Activated naive CD4-positive, alpha-beta T cell treated with anti-CD3 and anti-CD28 coated beads, Interleukin-2, amount 50 U/mL, for 72 hours (primary cell): ENCODE results near the gene PTH2. TPM values are rescaled to one million over a fixed set of nuclear protein-coding genes. Genes with fewer than 3 reads are reported as not detected.
"Not testable (repeated sequence)": the region's sequence is repeated elsewhere in the genome, so short reads cannot be mapped to it uniquely, and the experiment has no call there.

ENCODE experiments used
- ATAC-seq, 2 donors: fragments of 150-1000 bp; cut with Tn5 transposase; 2 replicates each; pipeline ENCODE4 v1.10.0; 2021; ENCODE audit warnings: mild to moderate bottlenecking in 2 of 2, moderate library complexity in 2 of 2
- DNase-seq, 2 donors: peaks; one replicate each; pipeline ENCODE4 v3.0.0; 2021 to 2022; ENCODE audit warnings: low spot score in 2 of 2
- H3K27ac Mint-ChIP-seq, 2 donors: one replicate each; pipeline ENCODE4 v1.8.0; 2022; ENCODE audit warnings: mild to moderate bottlenecking in 2 of 2, mixed read lengths in 2 of 2
- H3K36me3 Mint-ChIP-seq, 2 donors: one replicate each; pipeline ENCODE4 v1.8.0; 2022; ENCODE audit warnings: mixed read lengths in 2 of 2
- H3K9me3 Mint-ChIP-seq, 2 donors: one replicate each; pipeline ENCODE4 v1.8.0; 2022; ENCODE audit warnings: mixed read lengths in 2 of 2
- total RNA-seq, 2 donors: library from RNA; stranded (reverse); gene quantifications; one replicate each; pipeline ENCODE4 v1.2.3, GENCODE V29; 2022

Gene PTH2
- total RNA-seq: not detected

GRCh38 chr19:49423071-49423984 is at the start of gene PTH2:
Gene PTH2, minus strand, starts transcription at chr19:49423441. Its CDS starts 102 bp downstream, at chr19:49423339.
- H3K36me3 Mint-ChIP-seq: peaks cover 0 to 18% of the 10 kb centered on the region in 2 donors
- H3K9me3 Mint-ChIP-seq: no peaks in the 10 kb centered on the region
- DNase-seq (no peak), ATAC-seq (no peak)
- H3K27ac Mint-ChIP-seq: peak within 1 kb of the TSS in 1 of 2 donors; percentile 9

GRCh38 chr19:49472936-49473335 is 49.7 kb upstream of the PTH2 start:
- no peaks in the 10 kb centered on the region for H3K9me3 Mint-ChIP-seq
- no peak for ATAC-seq
- no peak for DNase-seq
- peaks cover 5 to 16% of the 10 kb centered on the region in 2 donors for H3K36me3 Mint-ChIP-seq
- H3K27ac Mint-ChIP-seq: peak overlapping the region; percentile 91 to 92

- Mint-ChIP-seq H3K9me3 (no peaks in the 10 kb centered on the region), H3K36me3 (peaks cover under 1 to 6% of the 10 kb centered on the region in 2 donors), H3K27ac (peak overlapping the region; percentile 81 to 90)
- DNase-seq (no peak), ATAC-seq (no peak)
These were observed 47.4 kb upstream of the PTH2 start for GRCh38 chr19:49470615-49470978.

GRCh38 chr19:49469828-49470614 is 46.8 kb upstream of the PTH2 start:
- DNase-seq (peak; percentile 73 to 91), ATAC-seq (peak; percentile 62 to 78)
- Mint-ChIP-seq H3K9me3 (no peaks in the 10 kb centered on the region), H3K27ac (peak overlapping the region; percentile 81 to 90), H3K36me3 (peaks cover 0 to 6% of the 10 kb centered on the region in 2 donors)

GRCh38 chr19:49468746-49469447 is 45.7 kb upstream of the PTH2 start:
- H3K9me3 Mint-ChIP-seq: no peaks in the 10 kb centered on the region
- peaks cover 0 to 6% of the 10 kb centered on the region in 2 donors for H3K36me3 Mint-ChIP-seq
- peak; percentile 73 to 83 for DNase-seq
- peak; percentile 78 for ATAC-seq
- H3K27ac Mint-ChIP-seq: peak overlapping the region; percentile 81 to 97

GRCh38 chr19:49468199-49468598 is 45.0 kb upstream of the PTH2 start:
- Mint-ChIP-seq H3K36me3 (peaks cover 0 to 6% of the 10 kb centered on the region in 2 donors), H3K9me3 (no peaks in the 10 kb centered on the region), H3K27ac (peak overlapping the region in 1 of 2 donors; percentile 81)
- ATAC-seq: no peak
- no peak for DNase-seq

GRCh38 chr19:49465371-49465770 is 42.1 kb upstream of the PTH2 start:
- DNase-seq: no peak
- no peak for ATAC-seq
- Mint-ChIP-seq H3K27ac (peak overlapping the region; percentile 46 to 86), H3K9me3 (no peaks in the 10 kb centered on the region), H3K36me3 (peaks cover 0 to 6% of the 10 kb centered on the region in 2 donors)

GRCh38 chr19:49463960-49464740 is 40.9 kb upstream of the PTH2 start:
- no peaks in the 10 kb centered on the region for H3K9me3 Mint-ChIP-seq
- ATAC-seq (no peak), DNase-seq (no peak)
- H3K27ac Mint-ChIP-seq: peak overlapping the region in 1 of 2 donors; percentile 46
- peaks cover 0 to 6% of the 10 kb centered on the region in 2 donors for H3K36me3 Mint-ChIP-seq

- Mint-ChIP-seq H3K9me3 (no peaks in the 10 kb centered on the region), H3K27ac (no peak overlapping the region), H3K36me3 (no peaks in the 10 kb centered on the region)
- no peak for DNase-seq
- no peak for ATAC-seq
These were observed 39.3 kb upstream of the PTH2 start for GRCh38 chr19:49462492-49462891.

GRCh38 chr19:49461656-49462055 is 38.4 kb upstream of the PTH2 start:
- no peaks in the 10 kb centered on the region for H3K9me3 Mint-ChIP-seq
- ATAC-seq (no peak), DNase-seq (no peak)
- no peak overlapping the region for H3K27ac Mint-ChIP-seq
- no peaks in the 10 kb centered on the region for H3K36me3 Mint-ChIP-seq

GRCh38 chr19:49461130-49461529 is 37.9 kb upstream of the PTH2 start:
- DNase-seq, ATAC-seq, H3K9me3 Mint-ChIP-seq: not testable (repeated sequence)

GRCh38 chr19:49459388-49459787 is 36.1 kb upstream of the PTH2 start:
- H3K9me3 Mint-ChIP-seq: no peaks in the 10 kb centered on the region
- H3K27ac Mint-ChIP-seq: no peak overlapping the region
- H3K36me3 Mint-ChIP-seq: peaks cover 0 to 6% of the 10 kb centered on the region in 2 donors
- DNase-seq (no peak), ATAC-seq (no peak)

More at GRCh38 chr19:49461130-49461529, 37.9 kb upstream of the PTH2 start:
- not testable (repeated sequence) for H3K27ac Mint-ChIP-seq, H3K36me3 Mint-ChIP-seq

- Mint-ChIP-seq H3K27ac (no peak overlapping the region), H3K36me3 (peaks cover 0 to 13% of the 10 kb centered on the region in 2 donors), H3K9me3 (no peaks in the 10 kb centered on the region)
- ATAC-seq: no peak
- DNase-seq: no peak
These were observed 35.3 kb upstream of the PTH2 start for GRCh38 chr19:49458567-49458903.

GRCh38 chr19:49456326-49456725 is 33.1 kb upstream of the PTH2 start:
- no peak overlapping the region for H3K27ac Mint-ChIP-seq
- DNase-seq (no peak), ATAC-seq (no peak)
- no peaks in the 10 kb centered on the region for H3K9me3 Mint-ChIP-seq
- peaks cover 5 to 18% of the 10 kb centered on the region in 2 donors for H3K36me3 Mint-ChIP-seq

GRCh38 chr19:49455773-49456172 is 32.5 kb upstream of the PTH2 start:
- Mint-ChIP-seq H3K9me3 (no peaks in the 10 kb centered on the region), H3K27ac (peak overlapping the region in 1 of 2 donors; percentile 46), H3K36me3 (peaks cover 8 to 22% of the 10 kb centered on the region in 2 donors)
- DNase-seq: no peak
- ATAC-seq: no peak

- no peak for DNase-seq
- Mint-ChIP-seq H3K9me3 (no peaks in the 10 kb centered on the region), H3K27ac (peak overlapping the region; percentile 99 to 100), H3K36me3 (peaks cover 11 to 41% of the 10 kb centered on the region in 2 donors)
- ATAC-seq: peak in 1 of 2 donors; percentile 2
These were observed 30.6 kb upstream of the PTH2 start for GRCh38 chr19:49453757-49454240.
